Measurements from ENCODE around the gene OSBPL6. TPM values are rescaled to one million over a fixed set of nuclear protein-coding genes. Genes with fewer than 3 reads are reported as not detected.

Gene OSBPL6
- total and polyA plus RNA-seq, 2 donors (not counting 1 experiment from before 2014, with no cell fraction given): 0.06 TPM; not detected in 1

- H3K36me3 ChIP-seq (replicated peaks in 1 of 2; ENCODE audit: control extremely low read depth in 1 of 2, control insufficient read depth in 1 of 2, extremely low read depth in 1 of 2, insufficient read depth in 2 of 2, low read length in 1 of 2): no peaks in the 10 kb centered on the region
- no peaks in the 10 kb centered on the region for H3K9me3 ChIP-seq (ENCODE audit: control extremely low read depth in 1 of 3, control insufficient read depth in 2 of 3, insufficient read depth in 1 of 3, low read length in 2 of 3)
- no peak overlapping the region for H3K4me2 ChIP-seq (replicated peaks; ENCODE audit: low read depth, low read length, poor library complexity, severe bottlenecking)
- no peaks in the 10 kb centered on the region for H3K4me1 ChIP-seq (ENCODE audit: control insufficient read depth in 2 of 2, insufficient read depth in 2 of 2, low read length in 2 of 2)
- Mint-ChIP-seq H3K27me3 (peaks cover 56% of the 10 kb centered on the region), H3K27ac (no peak overlapping the region), H3K9me3 (ENCODE audit: insufficient read depth) (no peaks in the 10 kb centered on the region), H3K4me3 (no peak overlapping the region), H3K4me1 (no peaks in the 10 kb centered on the region)
- WGBS (ENCODE audit: insufficient coverage): 86% methylated on average over 2 of the region's 4 CpGs
- DNase-seq: no peak
- H2AFZ ChIP-seq (ENCODE audit: insufficient read depth, low read depth, low read length, poor library complexity, severe bottlenecking): no peak overlapping the region
- no peaks in the 10 kb centered on the region for H4K20me1 ChIP-seq (ENCODE audit: control insufficient read depth, insufficient read depth, low read length, poor library complexity, severe bottlenecking)
- CTCF ChIA-PET: no interaction called here
- no peaks in the 10 kb centered on the region for H3K79me2 ChIP-seq (ENCODE audit: control insufficient read depth, insufficient read depth, low read length)
- H3K27me3 ChIP-seq (replicated peaks in 1 of 4; ENCODE audit: control extremely low read depth in 1 of 4, control insufficient read depth in 3 of 4, insufficient read depth in 4 of 4, low read length in 3 of 4): no peaks in the 10 kb centered on the region
- H3K9ac ChIP-seq (ENCODE audit: low read length): no peak overlapping the region
- POLR2A ChIA-PET: no interaction called here
- H3K27ac ChIP-seq (ENCODE audit: low read length in 2 of 2): no peak overlapping the region
- intact Hi-C loops (cut with micrococcal nuclease): no loop called here
- TF ChIP-seq, protein P1, sequence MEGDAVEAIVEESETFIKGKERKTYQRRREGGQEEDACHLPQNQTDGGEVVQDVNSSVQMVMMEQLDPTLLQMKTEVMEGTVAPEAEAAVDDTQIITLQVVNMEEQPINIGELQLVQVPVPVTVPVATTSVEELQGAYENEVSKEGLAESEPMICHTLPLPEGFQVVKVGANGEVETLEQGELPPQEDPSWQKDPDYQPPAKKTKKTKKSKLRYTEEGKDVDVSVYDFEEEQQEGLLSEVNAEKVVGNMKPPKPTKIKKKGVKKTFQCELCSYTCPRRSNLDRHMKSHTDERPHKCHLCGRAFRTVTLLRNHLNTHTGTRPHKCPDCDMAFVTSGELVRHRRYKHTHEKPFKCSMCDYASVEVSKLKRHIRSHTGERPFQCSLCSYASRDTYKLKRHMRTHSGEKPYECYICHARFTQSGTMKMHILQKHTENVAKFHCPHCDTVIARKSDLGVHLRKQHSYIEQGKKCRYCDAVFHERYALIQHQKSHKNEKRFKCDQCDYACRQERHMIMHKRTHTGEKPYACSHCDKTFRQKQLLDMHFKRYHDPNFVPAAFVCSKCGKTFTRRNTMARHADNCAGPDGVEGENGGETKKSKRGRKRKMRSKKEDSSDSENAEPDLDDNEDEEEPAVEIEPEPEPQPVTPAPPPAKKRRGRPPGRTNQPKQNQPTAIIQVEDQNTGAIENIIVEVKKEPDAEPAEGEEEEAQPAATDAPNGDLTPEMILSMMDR (IDR thresholded peaks at IDR 0.05): no peak
- TF ChIP-seq EZH2 (IDR thresholded peaks at IDR 0.05; ENCODE audit: borderline replicate concordance, insufficient read depth, low read depth, low read length, poor library complexity, severe bottlenecking): no peak
- no peak overlapping the region for H3K4me3 ChIP-seq (ENCODE audit: control extremely low read depth in 1 of 5, extremely low read depth in 1 of 5, insufficient read depth in 1 of 5, low read depth in 2 of 5, low read length in 4 of 5)
- no peak for ATAC-seq (ENCODE audit: low read depth)
These were observed 17.6 kb downstream of the OSBPL6 start for GRCh38 chr2:178211943-178212342.

- no peak for DNase-seq
- no peaks in the 10 kb centered on the region for H3K36me3 ChIP-seq (replicated peaks in 1 of 2; ENCODE audit: control extremely low read depth in 1 of 2, control insufficient read depth in 1 of 2, extremely low read depth in 1 of 2, insufficient read depth in 2 of 2, low read length in 1 of 2)
- peaks cover 43% of the 10 kb centered on the region for H3K27me3 Mint-ChIP-seq
- H3K27me3 ChIP-seq (replicated peaks in 1 of 4; ENCODE audit: control extremely low read depth in 1 of 4, control insufficient read depth in 3 of 4, insufficient read depth in 4 of 4, low read length in 3 of 4): no peaks in the 10 kb centered on the region
- intact Hi-C loops (cut with micrococcal nuclease): no loop called here
- no peaks in the 10 kb centered on the region for H3K9me3 Mint-ChIP-seq (ENCODE audit: insufficient read depth)
- H3K27ac Mint-ChIP-seq: no peak overlapping the region
- H3K4me3 ChIP-seq (ENCODE audit: control extremely low read depth in 1 of 5, extremely low read depth in 1 of 5, insufficient read depth in 1 of 5, low read depth in 2 of 5, low read length in 4 of 5): no peak overlapping the region
- ATAC-seq (ENCODE audit: low read depth): no peak
- no peaks in the 10 kb centered on the region for H3K79me2 ChIP-seq (ENCODE audit: control insufficient read depth, insufficient read depth, low read length)
- no CpG with 5 or more reads among the region's 1 CpG for WGBS (ENCODE audit: insufficient coverage)
- no peak overlapping the region for H3K9ac ChIP-seq (ENCODE audit: low read length)
- H3K4me3 Mint-ChIP-seq: no peak overlapping the region
- H3K27ac ChIP-seq (ENCODE audit: low read length in 2 of 2): no peak overlapping the region
- no peaks in the 10 kb centered on the region for H3K4me1 Mint-ChIP-seq
- H3K4me1 ChIP-seq (ENCODE audit: control insufficient read depth in 2 of 2, insufficient read depth in 2 of 2, low read length in 2 of 2): no peaks in the 10 kb centered on the region
- no peaks in the 10 kb centered on the region for H4K20me1 ChIP-seq (ENCODE audit: control insufficient read depth, insufficient read depth, low read length, poor library complexity, severe bottlenecking)
- H3K9me3 ChIP-seq (ENCODE audit: control extremely low read depth in 1 of 3, control insufficient read depth in 2 of 3, insufficient read depth in 1 of 3, low read length in 2 of 3): no peaks in the 10 kb centered on the region
- TF ChIP-seq EZH2 (IDR thresholded peaks at IDR 0.05; ENCODE audit: borderline replicate concordance, insufficient read depth, low read depth, low read length, poor library complexity, severe bottlenecking): no peak
- TF ChIP-seq, protein P1 (IDR thresholded peaks at IDR 0.05): no peak
- CTCF ChIA-PET: no interaction called here
- H2AFZ ChIP-seq (ENCODE audit: insufficient read depth, low read depth, low read length, poor library complexity, severe bottlenecking): no peak overlapping the region
- POLR2A ChIA-PET: no interaction called here
- no peak overlapping the region for H3K4me2 ChIP-seq (replicated peaks; ENCODE audit: low read depth, low read length, poor library complexity, severe bottlenecking)
These were observed 19.7 kb downstream of the OSBPL6 start for GRCh38 chr2:178213991-178214390.
